ENCODE data around the gene CUL4A.

The CUL4A gene

GRCh38 chr13:113179374-113180230 lies 29.8 kb upstream of the CUL4A start:
- no peak for DNase-seq

- no peak for DNase-seq
These were observed 27.4 kb upstream of the CUL4A start for GRCh38 chr13:113182046-113182445.

GRCh38 chr13:113183450-113184129 lies 25.8 kb upstream of the CUL4A start:
- no peak for DNase-seq

GRCh38 chr13:113184568-113185440 lies 24.6 kb upstream of the CUL4A start:
- no peak for DNase-seq

GRCh38 chr13:113186061-113186900 lies 23.1 kb upstream of the CUL4A start:
- no peak for DNase-seq

GRCh38 chr13:113187263-113187669 lies 22.1 kb upstream of the CUL4A start:
- DNase-seq, result no peak

- DNase-seq, result no peak
These were observed 21.3 kb upstream of the CUL4A start for GRCh38 chr13:113187883-113188665.

GRCh38 chr13:113190181-113190580 lies 19.2 kb upstream of the CUL4A start:
- DNase-seq, result no peak

- DNase-seq, result no peak
These were observed 17.1 kb upstream of the CUL4A start for GRCh38 chr13:113192279-113192678.

- DNase-seq, result no peak
These were observed 16.5 kb upstream of the CUL4A start for GRCh38 chr13:113192902-113193301.

GRCh38 chr13:113195360-113195759 lies 14.1 kb upstream of the CUL4A start:
- DNase-seq, result no peak

GRCh38 chr13:113196970-113197737 lies 12.3 kb upstream of the CUL4A start:
- no peak for DNase-seq

- DNase-seq, result no peak
These were observed 7.6 kb upstream of the CUL4A start for GRCh38 chr13:113201815-113202214.

- no peak for DNase-seq
These were observed 6.5 kb upstream of the CUL4A start for GRCh38 chr13:113202912-113203311.

GRCh38 chr13:113203507-113204377 lies 5.7 kb upstream of the CUL4A start:
- DNase-seq, result no peak

- no peak for DNase-seq
These were observed 5.1 kb upstream of the CUL4A start for GRCh38 chr13:113204378-113204734.

- DNase-seq, result peak; percentile 40
These were observed 3.9 kb upstream of the CUL4A start for GRCh38 chr13:113205428-113205931.

GRCh38 chr13:113207460-113207859 lies 2.0 kb upstream of the CUL4A start:
- no peak for DNase-seq

- peak; percentile 44 for DNase-seq
These were observed 1.5 kb upstream of the CUL4A start for GRCh38 chr13:113207890-113208420.

All from RPMI8226 (cell line).